D721Med (cell line): ENCODE data around the gene VRK2.

Source experiments
- DNase-seq: peaks from one replicate; pipeline ENCODE4 v3.0.0; 2011; ENCODE audit warnings: low spot score; ENCODE audit not compliant: insufficient read length
- FAIRE-seq: peaks from 2 replicates; lab custom pipeline; 2011; peaks lifted over from hg19 to GRCh38; lab: Jason Lieb, UNC
- TF ChIP-seq, protein P1 (sequence below): IDR thresholded peaks from 2 replicates; pipeline ENCODE4 v1.5.1; 2012; ENCODE audit warnings: mild to moderate bottlenecking, control low read depth; ENCODE audit not compliant: insufficient read depth; ENCODE audit errors: missing control alignments

VRK2 gene

DNA sequence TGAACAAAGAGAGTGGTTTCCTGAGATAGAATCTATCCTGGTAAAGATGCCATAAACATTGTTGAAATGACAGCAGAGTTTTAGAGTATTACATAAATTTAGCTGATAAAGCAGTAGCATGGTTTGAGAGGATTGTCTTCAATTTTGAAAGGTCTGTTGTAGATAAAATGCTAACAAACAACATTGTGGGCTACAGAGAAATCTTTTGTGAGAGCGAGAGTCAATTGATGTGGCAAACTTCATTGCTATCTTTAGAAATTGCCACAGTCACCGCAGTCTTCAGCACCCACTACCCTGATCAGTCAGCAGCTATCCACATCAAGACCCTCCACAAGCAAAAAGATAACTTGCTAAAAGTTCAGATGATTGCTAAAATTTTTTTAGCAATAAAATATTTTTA lies 17.5 kb downstream of the VRK2 start:
- TF ChIP-seq, protein P1, sequence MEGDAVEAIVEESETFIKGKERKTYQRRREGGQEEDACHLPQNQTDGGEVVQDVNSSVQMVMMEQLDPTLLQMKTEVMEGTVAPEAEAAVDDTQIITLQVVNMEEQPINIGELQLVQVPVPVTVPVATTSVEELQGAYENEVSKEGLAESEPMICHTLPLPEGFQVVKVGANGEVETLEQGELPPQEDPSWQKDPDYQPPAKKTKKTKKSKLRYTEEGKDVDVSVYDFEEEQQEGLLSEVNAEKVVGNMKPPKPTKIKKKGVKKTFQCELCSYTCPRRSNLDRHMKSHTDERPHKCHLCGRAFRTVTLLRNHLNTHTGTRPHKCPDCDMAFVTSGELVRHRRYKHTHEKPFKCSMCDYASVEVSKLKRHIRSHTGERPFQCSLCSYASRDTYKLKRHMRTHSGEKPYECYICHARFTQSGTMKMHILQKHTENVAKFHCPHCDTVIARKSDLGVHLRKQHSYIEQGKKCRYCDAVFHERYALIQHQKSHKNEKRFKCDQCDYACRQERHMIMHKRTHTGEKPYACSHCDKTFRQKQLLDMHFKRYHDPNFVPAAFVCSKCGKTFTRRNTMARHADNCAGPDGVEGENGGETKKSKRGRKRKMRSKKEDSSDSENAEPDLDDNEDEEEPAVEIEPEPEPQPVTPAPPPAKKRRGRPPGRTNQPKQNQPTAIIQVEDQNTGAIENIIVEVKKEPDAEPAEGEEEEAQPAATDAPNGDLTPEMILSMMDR, result no peak
- FAIRE-seq (no peak), DNase-seq (no peak)

DNA sequence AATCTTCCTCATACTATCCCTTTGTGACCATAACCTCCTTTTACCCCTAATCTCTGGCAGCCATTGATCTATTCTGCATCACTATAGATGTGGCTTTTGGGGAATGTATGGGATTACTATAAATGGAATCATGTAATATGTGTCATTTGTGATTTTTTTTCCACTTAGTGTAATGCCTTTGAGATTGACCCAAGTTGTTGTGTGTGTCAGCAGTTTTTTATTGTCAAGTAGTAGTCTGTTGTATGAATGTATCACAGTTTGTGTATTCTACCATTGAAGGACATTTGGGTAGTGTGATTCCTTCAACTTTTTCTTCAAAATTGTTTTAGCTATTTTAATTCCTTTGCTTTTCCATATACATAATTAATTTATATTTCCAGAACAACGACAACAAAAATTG lies 18.6 kb downstream of the VRK2 start:
- DNase-seq (no peak), FAIRE-seq (no peak)
- TF ChIP-seq, protein P1, result no peak

DNA sequence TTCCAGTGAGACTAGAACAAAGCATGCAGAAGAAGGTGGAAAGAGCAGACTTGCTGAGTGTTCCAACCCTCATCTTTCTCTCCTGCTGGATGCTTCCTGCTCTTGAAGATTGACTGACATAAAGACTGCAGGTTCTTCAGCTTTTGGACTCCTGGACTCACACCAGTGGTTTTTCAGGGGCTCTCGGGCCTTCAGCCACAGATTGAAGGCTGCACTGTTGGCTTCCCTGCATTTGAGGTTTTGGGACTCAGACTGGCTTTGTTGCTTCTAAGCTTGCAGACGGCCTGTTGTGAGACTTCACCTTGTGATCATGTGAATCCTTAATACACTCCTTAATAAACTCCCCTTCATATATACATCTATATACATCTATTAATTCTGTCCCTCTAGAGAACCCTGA lies 20.4 kb downstream of the VRK2 start:
- DNase-seq, result no peak
- TF ChIP-seq, protein P1, result no peak
- FAIRE-seq, result no peak

DNA sequence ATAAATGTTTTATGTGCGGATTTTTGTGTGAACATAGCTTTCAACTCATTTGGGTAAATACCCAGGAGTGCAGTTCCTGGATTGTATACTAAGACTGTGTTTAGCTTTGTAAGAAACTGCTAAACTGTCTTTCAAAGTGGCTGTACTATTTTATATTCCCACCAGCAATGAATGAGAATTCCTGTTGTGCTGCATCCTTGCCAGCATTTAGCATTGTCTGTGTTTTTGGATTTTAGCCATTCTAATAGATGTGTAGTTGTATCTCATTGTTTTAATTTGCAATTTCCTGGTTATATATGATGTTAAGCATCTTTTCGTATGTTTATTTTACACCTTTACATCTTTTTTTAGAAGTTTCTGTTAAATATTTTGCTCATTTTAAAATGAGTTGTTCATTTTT lies 24.2 kb downstream of the VRK2 start:
- no peak for FAIRE-seq
- TF ChIP-seq, protein P1, result no peak

DNA sequence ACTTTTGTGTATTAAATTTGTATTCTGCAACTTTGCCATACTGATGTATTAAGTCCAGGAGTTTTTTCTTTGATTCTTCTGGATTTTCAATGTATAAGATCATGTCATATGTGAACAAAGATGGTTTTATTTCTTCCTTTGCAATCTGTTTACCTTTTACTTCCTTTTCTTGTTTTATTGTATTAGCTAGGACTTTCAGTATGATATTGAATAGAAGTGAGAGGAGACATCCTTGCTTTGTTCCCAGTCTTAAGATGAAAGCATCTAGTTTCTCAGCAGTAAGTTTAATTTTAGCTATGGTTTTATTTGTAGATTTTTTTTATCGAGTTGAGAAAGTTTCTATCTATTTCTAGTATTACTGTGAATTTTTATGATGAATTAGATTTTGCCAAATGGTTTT lies 25.5 kb downstream of the VRK2 start:
- DNase-seq (no peak), FAIRE-seq (no peak)
- TF ChIP-seq, protein P1, result no peak

More for the DNA sequence above, 24.2 kb downstream of the VRK2 start:
- no peak for DNase-seq

DNA sequence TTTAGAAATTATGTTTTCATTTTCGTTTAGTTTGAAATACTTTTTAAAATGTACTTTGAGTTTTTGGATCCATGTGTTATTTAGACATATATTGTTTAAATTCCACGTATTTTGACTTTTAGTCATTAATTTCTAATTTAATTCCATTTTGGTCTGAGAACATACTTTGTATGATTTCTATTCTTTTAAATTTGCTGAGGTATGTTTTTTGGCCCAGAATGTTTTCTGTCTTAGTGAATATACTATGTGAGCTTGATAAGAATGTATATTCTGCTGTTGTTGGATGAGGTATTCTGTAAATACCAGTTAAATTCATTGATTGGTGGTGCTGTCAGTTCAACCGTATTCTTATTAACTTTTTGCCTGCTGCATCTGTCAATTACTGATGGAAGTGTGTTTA lies 26.4 kb downstream of the VRK2 start:
- TF ChIP-seq, protein P1, result no peak

DNA sequence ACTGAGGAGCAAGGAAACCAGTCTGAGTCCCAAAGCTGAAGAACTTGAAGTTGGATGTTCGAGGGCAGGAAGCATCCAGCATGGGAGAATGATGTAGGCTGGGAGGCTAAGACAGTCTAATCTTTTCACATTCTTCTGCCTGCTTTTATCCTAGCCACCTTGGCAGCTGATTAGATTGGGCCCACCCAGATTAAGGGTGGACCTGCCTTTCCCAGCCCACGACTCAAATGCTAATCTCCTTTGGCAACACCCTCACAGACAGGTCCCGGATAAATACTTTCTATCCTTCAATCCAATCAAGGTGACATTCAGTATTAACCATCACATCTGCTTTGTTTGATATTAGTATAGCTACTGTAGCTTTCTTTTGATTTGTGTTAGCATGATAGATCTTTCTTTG lies 27.1 kb downstream of the VRK2 start:
- FAIRE-seq (peak; percentile 85), DNase-seq (no peak)
- TF ChIP-seq, protein P1, result no peak

More for the DNA sequence above, 26.4 kb downstream of the VRK2 start:
- DNase-seq, result no peak
- FAIRE-seq, result no peak
